ENCODE measurements around the gene DVL3.

- no peak for TF ChIP-seq CTCF (IDR thresholded peaks at IDR 0.05 in 8 of 11, conservative IDR thresholded peaks at IDR 0.05 in 3 of 11)
- no peak for TF ChIP-seq POLR2AphosphoS5 (IDR thresholded peaks at IDR 0.05)
- no peak for TF ChIP-seq POLR2A (IDR thresholded peaks at IDR 0.05)
Observed at GRCh38 chr3:184193991-184194539, 38.9 kb downstream of the DVL3 start.

Data from spleen (tissue), 7 donors.